GM12872 (cell line): ENCODE data around the gene ELMO1.

Source experiments
- CTCF ChIP-seq: IDR thresholded peaks from 3 replicates; pipeline ENCODE4 v1.5.1; 2011; ENCODE audit warnings: low read depth, mild to moderate bottlenecking, low read length, moderate library complexity; ENCODE audit not compliant: insufficient read depth

ELMO1 gene

GRCh38 chr7:37481154-37481553, 32.5 kb upstream of the ELMO1 start:
- TF ChIP-seq CTCF, result no peak

- no peak for TF ChIP-seq CTCF
Measured at GRCh38 chr7:37480041-37481031, 31.7 kb upstream of the ELMO1 start.

- no peak for TF ChIP-seq CTCF
Measured at GRCh38 chr7:37476881-37477450, 28.3 kb upstream of the ELMO1 start.

GRCh38 chr7:37476428-37476827, 27.8 kb upstream of the ELMO1 start:
- no peak for TF ChIP-seq CTCF

- TF ChIP-seq CTCF, result no peak
Measured at GRCh38 chr7:37475646-37476045, 27.0 kb upstream of the ELMO1 start.

GRCh38 chr7:37471619-37472018, 23.0 kb upstream of the ELMO1 start:
- no peak for TF ChIP-seq CTCF

GRCh38 chr7:37467002-37467401, 18.3 kb upstream of the ELMO1 start:
- no peak for TF ChIP-seq CTCF
